GM18519 (cell line): Measurements from ENCODE around the gene TMEM9B.
A peak's percentile ranks its signal among the peaks of the same experiment; 100 is the strongest.

Experiments used
- ATAC-seq: cut with Tn5 transposase; IDR thresholded peaks from one replicate; pipeline ENCODE4 v1.9.1; 2021; ENCODE audit warnings: mild to moderate bottlenecking, moderate library complexity; ENCODE audit not compliant: unreplicated experiment, low FRiP score

Gene TMEM9B

DNA sequence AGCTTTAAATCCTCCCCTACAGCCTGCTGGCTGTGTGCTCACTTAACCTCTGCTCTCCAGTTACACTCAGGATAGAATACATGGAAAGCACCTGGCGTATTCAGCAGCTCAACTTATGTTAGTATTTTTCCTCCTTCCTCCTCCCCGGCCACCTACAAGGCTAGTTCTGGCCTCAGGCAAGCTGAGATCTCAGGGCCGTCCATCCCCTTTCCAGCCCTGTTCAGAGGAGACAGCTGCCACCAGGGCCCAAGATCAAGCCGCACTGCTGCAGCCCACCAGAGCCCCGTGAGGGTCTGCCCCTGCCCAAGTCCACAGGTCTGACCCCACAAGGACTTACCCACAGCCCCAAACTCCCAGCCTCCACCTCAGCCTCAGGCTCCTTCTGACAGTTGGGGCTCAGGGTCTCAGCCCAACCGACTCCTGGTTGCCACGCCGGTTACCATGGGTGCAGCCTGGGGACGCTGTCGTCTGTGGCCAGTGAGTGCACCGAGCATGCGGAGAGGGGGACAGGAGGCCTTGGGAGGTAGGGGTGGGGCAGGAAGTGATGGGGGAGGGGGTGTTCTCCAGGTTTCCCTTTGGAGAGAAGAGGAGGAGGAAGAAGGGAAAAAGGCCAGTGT lies 31.6 kb downstream of the TMEM9B start, which contains the start of gene C11orf16:
C11orf16 (minus strand) TSS at position 384 of the 617 bp plus-strand sequence. CDS start 639 bp downstream, outside the sequence.
- no peak for ATAC-seq

DNA sequence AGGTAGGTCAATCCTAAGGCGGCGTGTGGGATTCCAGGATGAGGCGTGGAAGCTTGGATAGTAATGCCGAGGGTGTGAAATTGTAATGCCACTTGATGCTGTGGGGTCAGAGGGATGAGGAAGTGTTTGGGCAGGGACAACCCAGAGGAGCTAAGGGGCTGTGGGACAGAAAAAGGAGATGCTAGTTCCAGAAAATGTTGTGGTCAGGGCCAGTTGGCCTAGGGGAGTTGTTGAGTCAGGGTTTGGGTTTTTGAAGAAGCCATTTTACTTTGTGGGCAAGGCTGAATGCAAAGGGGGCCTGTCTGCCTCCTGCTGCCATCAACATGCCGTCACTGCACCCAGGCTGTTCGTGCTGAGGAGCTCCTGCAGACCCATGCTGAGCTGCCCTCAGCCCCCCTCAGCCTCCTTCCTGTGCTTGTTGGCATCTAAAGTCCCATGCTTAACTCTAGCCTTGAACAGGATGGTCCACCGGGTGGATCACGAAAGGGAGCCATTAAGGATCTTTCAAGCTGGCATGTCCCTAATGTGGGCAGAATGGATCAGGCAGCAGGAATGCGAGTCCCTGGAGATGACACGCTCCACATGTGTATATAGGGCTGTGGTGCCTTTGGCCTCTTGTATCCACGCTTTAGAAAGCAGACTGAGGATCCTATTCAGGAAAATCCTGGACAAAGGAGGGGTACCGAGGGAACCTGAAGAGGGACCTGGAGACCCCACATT lies 33.6 kb downstream of the TMEM9B start:
- ATAC-seq: no peak

DNA sequence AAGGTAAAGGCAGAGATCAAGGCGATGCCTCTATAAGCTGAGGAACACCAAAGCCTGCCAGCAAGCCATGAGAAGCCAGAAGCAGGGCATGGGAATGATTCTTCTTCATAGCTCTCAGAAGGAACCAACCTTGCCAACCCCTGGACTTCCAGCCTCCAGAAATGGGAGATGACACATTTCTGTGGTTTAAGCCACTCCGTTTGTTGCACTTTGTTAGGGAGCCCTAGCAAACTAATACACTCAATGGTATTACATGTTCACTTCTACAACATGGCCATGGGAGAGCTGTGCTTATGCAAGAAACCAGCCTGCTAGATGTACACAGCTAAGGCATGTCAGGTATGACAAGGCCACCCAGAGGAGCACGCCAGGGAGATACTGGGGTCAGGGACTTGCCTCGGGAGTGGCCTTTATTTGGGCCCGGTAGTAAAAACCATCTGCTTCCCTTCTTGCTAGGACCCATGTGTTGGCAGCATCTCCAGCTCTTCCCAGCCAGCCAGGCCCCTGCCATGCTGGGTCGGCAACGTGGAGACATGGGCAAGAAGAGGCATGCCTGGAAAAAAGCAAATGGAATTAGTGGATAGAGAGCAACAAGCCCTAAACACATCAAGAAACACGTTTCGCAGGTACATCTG lies 35.1 kb downstream of the TMEM9B start:
- no peak for ATAC-seq

DNA sequence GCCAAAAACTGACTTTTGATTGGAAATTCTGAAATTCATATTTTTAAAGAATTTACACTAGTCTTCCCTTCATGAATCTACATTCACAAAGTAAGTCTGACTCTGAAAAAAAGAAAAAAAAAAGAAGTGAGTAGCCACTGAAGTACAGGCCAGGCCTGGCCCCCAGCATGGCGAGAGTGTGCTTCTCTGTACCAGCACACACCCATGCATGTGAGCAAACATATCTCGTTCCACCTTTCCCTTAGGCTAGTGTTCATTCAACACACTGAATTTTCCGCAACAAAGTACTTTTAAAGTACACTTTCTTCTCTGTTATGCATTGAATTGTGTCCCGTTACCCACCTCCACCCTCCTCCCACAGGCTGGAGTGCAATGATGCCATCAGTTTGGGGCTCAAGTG lies 36.0 kb downstream of the TMEM9B start:
- ATAC-seq: no peak

DNA sequence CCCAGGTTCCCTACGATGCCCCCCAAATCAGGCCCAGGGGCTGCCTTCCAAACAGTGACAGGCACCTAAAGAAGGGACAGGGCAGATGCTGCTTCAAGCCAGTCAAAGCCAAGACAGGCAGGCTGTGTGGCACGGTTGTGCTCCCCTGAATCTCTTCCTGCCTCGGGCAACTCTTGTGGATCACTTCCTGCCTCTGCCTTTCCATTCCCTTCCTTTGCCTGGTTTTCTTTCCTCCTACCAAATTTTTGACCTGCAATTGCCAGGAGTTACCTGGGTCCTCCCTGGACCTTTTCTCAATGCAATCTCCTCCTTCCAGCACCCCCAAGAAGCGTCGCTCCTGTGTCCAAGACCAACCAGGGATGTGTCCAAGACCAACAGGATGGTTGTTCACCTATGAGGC lies 37.0 kb downstream of the TMEM9B start:
- no peak for ATAC-seq

DNA sequence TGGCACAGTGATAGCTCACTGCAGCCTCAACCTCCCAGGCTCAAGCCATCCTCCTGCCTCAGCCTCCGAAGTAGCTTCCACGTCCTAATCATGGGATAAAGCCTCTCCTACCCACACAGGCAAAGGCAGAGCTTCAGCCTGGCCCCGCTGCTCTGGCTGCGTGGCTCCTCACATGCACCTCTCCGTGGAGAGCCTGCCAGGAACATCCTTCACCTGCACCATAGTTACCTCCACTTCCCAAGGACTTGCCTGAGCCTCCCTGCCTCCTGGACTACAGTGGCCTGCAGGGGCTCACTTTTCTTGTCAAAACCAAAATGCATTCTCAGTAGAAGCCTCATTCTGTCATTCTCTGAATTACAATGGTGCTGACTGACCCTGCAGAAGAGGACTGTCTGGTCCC lies 38.0 kb downstream of the TMEM9B start:
- ATAC-seq: no peak

DNA sequence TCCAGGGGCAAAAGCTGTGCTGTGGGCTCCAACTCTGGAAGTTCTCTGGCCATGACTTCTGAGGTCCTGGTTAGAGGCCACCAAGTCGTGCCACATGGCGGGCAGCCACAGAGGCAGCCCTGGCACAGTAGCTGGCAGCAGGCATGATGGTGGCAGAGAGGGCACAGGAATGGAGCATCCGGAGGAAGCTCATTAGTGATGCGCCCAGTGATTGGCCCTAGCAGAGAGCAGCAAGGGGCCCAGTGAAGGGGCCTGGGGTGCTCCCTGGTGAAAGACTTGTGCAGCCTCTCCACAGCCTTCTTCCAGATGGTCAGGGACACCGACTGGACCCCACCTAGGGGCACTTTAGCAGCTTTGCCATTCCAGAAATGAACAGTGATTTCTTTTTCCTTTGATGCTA lies 38.5 kb downstream of the TMEM9B start:
- ATAC-seq: no peak

DNA sequence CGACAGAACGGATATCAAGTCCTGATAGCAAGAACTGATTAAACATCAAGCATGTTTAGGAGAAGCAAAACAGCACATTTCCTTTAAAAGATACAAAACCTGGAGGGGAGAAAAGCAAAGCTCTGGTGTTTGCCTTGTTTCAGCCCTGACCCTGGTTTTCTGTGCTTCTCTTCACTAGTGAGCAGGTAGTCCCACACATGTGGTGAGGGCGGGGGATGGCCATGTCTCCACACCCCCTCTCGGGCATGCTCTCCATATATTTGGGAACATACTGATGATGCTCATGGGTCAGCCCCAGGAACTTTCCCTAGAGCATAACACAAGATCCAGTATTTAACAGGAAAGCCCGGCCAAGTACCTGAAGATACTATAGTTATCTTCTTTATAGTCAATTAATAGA lies 41.6 kb downstream of the TMEM9B start:
- ATAC-seq: no peak

DNA sequence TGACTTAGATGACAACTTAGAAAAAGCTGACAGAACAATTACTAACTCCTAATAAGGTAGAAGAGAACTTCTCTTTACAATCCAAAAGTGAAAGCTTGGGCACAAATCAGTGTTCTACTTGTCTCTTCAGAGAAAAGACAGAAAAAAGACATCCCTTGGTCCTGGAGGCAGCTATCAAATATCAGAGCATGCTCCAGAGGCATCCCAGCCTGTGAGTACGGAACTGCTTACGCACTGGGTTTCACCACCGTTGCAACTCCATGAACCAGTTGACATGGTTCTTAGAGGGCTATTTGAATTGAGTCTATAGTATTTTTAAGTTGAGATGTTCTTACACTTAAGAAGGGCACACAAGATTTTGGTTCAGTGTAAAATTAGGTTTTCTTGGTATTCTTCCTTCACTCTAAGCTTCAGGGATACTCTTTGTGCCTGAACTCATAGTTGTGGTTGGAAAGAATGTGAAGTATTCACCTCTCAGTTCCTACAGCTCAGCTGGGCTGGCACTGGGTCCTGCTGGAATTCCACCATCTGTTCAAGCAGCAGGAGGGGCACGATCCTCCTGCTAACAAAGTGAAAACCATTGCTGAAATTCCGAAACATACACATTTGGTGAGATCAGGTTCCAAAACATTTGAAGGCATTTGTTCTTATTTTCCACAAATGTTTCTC lies 47.0 kb downstream of the TMEM9B start:
- ATAC-seq: no peak

DNA sequence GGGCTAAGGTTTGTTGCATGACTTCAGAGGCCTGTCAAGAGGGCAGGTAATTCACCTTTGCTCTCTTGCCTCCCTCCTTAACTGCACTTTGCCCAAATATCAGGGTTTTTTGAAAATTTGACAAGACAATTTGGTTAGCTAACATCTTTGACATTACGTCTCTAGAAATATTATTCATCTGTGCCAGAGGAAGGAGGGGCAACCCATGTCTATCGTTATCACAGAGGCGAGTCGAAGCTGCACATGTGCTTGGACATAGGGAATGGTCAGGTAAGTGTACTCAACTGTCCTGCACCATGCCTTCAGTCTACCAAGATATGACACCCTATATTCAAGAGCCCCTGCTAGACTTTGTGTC lies 49.6 kb downstream of the TMEM9B start:
- ATAC-seq: no peak

DNA sequence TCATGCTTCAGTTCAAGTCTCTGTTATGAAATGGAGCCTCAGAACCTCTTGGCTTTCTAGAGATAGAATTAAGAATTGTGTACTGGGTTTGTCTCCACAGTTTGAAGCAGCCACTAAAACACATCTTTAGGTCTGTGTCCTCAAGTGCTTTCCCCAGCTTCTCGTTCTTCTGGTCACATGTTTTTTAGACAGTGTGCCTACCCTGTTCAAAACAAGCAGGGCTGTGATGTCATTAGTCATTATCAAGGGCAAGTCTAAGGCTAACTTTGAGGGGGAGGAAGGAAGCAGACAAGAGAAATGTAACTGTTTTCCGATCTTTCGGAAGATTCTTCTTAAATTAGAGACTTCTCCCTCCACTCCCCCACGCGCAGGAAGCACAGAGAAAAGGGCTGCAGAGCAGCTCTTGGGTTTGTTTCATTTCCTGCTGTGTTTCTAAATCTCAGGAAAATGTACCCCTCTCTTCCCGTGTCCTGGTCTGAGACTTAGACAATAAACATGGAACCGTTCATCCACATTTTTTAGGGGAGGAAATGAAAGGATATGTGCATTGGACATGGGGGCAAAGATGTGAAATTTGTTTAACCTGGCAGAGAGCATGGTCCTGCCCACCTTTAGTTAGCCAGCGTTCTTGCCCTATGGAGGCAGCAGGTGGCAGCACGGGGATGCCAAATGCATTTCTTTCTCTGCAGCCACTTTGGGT lies 50.1 kb downstream of the TMEM9B start:
- ATAC-seq: no peak

DNA sequence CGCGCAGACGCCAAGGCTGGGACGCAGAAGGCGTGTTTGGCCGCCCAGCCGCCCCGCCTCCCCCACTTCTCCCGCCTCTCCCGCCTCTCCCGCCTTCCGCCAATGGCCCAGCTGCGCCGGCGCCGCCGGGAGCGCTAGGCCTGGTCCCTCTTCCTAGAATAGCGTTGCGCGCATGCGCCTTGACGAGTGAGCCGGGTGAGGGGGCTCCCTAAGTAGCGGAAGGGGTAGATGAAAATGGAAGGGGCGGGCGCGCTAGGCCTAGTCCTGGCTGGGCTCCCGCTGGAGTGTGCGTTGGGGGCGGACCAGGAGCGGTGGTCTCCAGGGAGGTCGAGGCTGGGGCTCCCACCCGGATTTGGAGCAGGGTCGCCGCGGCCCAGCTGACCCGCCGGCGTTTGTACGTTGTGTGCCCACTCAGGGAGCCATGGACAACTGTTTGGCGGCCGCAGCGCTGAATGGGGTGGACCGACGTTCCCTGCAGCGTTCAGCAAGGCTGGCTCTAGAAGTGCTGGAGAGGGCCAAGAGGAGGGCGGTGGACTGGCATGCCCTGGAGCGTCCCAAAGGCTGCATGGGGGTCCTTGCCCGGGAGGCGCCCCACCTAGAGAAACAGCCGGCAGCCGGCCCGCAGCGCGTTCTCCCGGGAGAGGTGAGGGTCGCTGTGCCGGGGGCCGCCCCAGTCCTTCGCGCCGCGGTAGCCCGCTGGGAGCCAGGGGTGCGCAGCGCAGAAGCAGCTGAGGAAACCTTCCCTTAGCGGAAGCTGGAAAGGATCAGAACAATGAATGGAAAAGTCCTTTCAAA lies 53.0 kb downstream of the TMEM9B start, which contains the start of gene AKIP1:
AKIP1 (plus strand) TSS at position 161 of the 795 bp plus-strand sequence; CDS start at position 422, 261 bp downstream.
- ATAC-seq: peak; percentile 68

DNA sequence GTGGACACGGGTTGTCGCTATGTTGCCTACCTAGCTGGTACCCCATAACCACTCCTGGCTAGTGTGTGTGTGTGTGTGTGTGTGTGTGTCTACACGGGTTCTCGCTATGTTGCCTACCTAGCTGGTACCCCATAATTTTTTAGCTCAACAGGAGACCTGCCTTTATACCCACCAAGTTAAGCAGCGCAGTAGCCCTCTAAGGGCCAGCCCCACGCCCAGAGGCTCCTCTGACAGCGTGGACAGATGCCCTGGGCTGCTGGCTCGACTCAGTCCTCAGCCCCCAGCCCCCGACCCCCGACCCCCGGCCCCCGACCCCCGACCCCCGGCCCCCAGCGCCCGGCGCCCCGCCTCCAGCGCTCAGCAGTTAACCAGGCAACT lies 53.6 kb downstream of the TMEM9B start:
- ATAC-seq: no peak

DNA sequence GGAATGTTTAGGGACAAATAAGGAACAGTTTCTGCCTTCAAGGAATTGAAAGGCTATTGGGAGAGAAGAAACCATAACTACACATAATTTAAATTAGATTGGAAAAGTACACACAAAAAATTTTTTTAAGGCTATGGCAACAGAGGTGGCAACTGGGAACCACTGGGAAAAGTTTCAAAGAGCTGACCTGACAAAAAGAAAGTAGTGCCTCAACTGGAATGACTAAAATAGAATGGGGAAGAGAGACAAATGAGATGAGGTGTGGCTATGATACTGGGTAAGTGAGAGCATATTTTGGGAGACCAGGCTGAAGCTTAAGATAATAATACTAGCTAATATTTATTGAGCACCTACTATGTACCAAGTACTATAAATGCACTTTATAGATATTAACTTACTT lies 56.1 kb downstream of the TMEM9B start:
- ATAC-seq: no peak

DNA sequence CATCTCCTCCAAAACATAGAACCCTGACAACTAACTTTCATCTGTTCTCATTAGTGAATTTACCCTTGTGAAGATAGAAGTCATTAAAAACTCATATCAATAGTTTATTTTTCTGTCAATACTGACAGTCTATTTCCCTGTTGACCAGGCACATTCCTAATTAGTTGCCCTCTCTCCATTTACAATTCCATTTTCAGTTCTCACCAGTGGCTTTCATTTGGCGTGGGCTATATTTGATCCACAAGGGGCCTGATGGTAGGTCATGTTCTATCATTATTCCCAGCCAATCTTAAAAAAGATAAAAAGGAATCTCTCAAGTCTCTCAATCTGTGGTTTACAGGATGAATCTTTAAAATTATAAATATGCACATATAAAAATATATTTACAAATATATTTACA lies 57.1 kb downstream of the TMEM9B start:
- no peak for ATAC-seq

DNA sequence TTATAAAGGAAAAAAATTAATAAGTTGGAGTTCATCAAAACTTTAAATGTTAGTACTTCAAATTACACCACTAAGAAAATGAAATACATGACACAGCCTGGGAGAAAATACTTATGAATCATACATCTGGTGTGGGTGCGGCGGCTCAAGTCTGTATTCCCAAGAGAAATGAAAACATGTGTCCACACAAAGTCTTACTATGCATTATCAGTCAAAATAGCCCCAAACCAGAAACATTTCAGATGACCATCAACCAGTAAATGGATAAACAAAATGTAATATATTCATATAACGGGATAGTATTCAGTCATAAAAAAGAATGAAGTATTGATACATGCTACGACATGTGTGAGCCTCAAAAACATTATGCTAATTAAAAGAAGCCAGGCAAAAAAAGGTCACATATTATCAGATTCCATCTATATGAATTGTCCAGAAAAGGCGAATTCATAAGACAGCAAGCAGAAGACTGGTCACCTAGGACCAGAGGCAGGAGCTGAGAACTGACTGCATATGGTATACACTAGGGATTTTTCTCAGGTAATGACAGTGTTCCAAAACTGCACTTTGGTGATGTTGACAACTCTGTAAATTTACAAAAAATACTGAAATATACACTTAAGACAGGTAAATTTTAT lies 58.6 kb downstream of the TMEM9B start:
- no peak for ATAC-seq

DNA sequence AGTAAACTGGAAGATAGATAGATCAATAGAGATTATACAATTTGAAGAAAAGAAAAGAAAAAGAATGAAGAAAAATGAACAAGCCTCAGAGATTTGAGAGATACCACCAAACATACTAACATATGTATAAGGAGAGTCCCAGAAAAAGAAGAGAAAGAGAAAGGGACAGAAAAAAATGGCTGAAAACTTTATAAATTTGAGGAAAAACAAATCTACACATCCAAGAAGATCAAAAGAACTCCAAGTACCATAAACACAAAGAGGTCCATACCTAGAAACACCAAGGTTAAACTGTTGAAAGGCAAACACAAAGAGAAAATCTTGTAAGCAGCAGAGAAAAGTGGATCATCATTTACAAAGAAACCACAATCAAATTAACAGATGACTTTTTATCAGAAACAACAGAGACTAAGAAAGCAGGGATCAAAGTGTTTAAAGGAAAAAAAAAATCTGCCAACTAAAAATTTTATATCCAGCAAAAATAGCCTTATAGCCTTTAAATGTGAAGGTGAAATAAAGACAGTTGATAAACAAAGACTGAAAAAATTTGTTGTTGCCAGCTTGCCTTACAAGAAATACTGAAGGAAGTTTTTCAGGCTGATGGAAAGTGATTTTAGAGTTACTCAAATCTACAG lies 65.0 kb downstream of the TMEM9B start:
- no peak for ATAC-seq
